Esophagus muscularis mucosa (tissue), 4 donors: ENCODE data around the gene PLAC8L1. TPM values are rescaled to one million over a fixed set of nuclear protein-coding genes. Genes with fewer than 3 reads are reported as not detected.

Experiments
- DNase-seq: peaks from one replicate; pipeline ENCODE4 v3.0.0-alpha.2; 2017; ENCODE audit errors: extremely low spot score
- H3K27ac ChIP-seq, 4 donors: fragments of 200-600 bp; sonication (generic); replicated peaks in 1 of 4; 1 replicate in 3 of 4; 2 replicates in 1 of 4; pipeline ENCODE4 v1.5.1; 2016 to 2019; ENCODE audit warnings: mild to moderate bottlenecking in 1 of 4
- H3K27me3 ChIP-seq, 4 donors: fragments of 200-600 bp; sonication (generic); one replicate each; pipeline versions ENCODE4 v1.5.1 to v1.6.0; 2016 to 2019
- H3K36me3 ChIP-seq, 4 donors: fragments of 200-600 bp; sonication (generic); one replicate each; pipeline ENCODE4 v1.5.1; 2016 to 2019
- H3K4me1 ChIP-seq, 4 donors: fragments of 200-600 bp; sonication (generic); one replicate each; pipeline ENCODE4 v1.5.1; 2016 to 2019
- H3K4me3 ChIP-seq, 4 donors: fragments of 200-600 bp; sonication (generic); 1 replicate in 2 of 4; 2 replicates in 2 of 4; pipeline ENCODE4 v1.5.1; 2016 to 2019; ENCODE audit warnings: mild to moderate bottlenecking in 4 of 4, moderate library complexity in 1 of 4
- H3K9me3 ChIP-seq, 4 donors: fragments of 200-600 bp; sonication (generic); 1 replicate in 3 of 4; 2 replicates in 1 of 4; pipeline ENCODE4 v1.5.1; 2016 to 2019
- CTCF ChIP-seq, 3 experiments: fragments of 200-600 bp in 2 of 3; fragments of 450-650 bp in 1 of 3; sonication (generic) in 2 of 3; IDR thresholded peaks; one replicate each; pipeline ENCODE4 v1.5.1; 2017 to 2019; ENCODE audit warnings: antibody characterized with exemption in 3 of 3, mild to moderate bottlenecking in 2 of 3, moderate library complexity in 1 of 3
- EP300 ChIP-seq: sonication (generic); formaldehyde crosslinking; IDR thresholded peaks from one replicate; pipeline ENCODE4 v1.6.1; 2017; ENCODE audit warnings: antibody characterized with exemption
- POLR2A ChIP-seq: fragments of 450-650 bp; IDR thresholded peaks from one replicate; pipeline ENCODE4 v1.6.1; 2017; ENCODE audit warnings: antibody characterized with exemption, moderate library complexity, mild to moderate bottlenecking, low read depth
- POLR2AphosphoS5 ChIP-seq, 2 donors: sonication (generic); formaldehyde crosslinking; IDR thresholded peaks; one replicate each; pipeline ENCODE4 v1.6.1; 2017; ENCODE audit warnings: antibody characterized with exemption in 2 of 2
- WGBS: methylation state at CpG from one replicate; pipeline ENCODE4 v1.1.5; 2018; 5-methylcytosine and 5-hydroxymethylcytosine counted together
- intact Hi-C: fragments of 100-400 bp; cut with DNase I; formaldehyde crosslinking; loops from one replicate; pipeline ENCODE4 v1.15.1; 2023
- total RNA-seq, 4 donors: library from RNA; depleted of rRNA; stranded (reverse); fragments of >200 nt; gene quantifications; one replicate each; pipeline versions ENCODE4 v1.1.0 to v1.2.1, GENCODE V29; 2016

Gene PLAC8L1
- total RNA-seq, 4 donors from 2014 or later, result not detected

DNA sequence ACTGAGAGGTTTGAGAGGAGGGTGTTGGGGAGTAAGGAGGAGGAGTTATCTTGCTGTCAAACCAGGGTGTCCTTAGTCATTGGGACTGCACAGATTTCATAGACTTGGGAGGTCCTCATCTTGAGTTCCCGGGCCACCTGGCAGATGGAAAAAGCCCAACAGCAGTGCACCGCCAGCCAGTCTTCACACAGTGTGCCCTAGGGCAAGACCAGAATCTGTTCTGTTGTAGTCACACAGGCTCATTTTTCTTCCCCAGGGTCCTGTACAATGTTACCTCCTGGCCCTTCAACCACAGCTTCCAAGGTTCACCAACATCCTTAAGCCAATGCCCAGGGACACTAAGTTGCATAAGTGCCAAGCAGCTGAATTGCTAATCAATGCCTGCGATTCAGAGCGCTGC is 21.0 kb downstream of the PLAC8L1 start:
- Histone ChIP-seq H3K9me3 (no peaks in the 10 kb centered on the region), H3K4me3 (no peak overlapping the region), H3K27me3 (no peaks in the 10 kb centered on the region), H3K36me3 (no peaks in the 10 kb centered on the region), H3K27ac (no peak overlapping the region), H3K4me1 (peaks cover 0 to 7% (median 2%) of the 10 kb centered on the region in 4 donors)
- 99% methylated on average over 4 of the region's 4 CpGs for WGBS
- DNase-seq, result no peak
- intact Hi-C loops, result no loop called here
- no peak for TF ChIP-seq EP300
- TF ChIP-seq POLR2A, result no peak
- TF ChIP-seq POLR2AphosphoS5 (IDR thresholded peaks at IDR 0.05), result no peak
- no peak for TF ChIP-seq CTCF (IDR thresholded peaks at IDR 0.05)

GRCh38 chr5:146082798-146083197 is 22.6 kb downstream of the PLAC8L1 start:
- H3K27ac ChIP-seq, result no peak overlapping the region
- H3K36me3 ChIP-seq, result no peaks in the 10 kb centered on the region
- no peak for DNase-seq
- 88% methylated on average over 3 of the region's 3 CpGs for WGBS
- H3K9me3 ChIP-seq, result no peaks in the 10 kb centered on the region
- peaks cover 0 to 7% (median 2%) of the 10 kb centered on the region in 4 donors for H3K4me1 ChIP-seq
- no peaks in the 10 kb centered on the region for H3K27me3 ChIP-seq
- TF ChIP-seq POLR2AphosphoS5 (IDR thresholded peaks at IDR 0.05) (no peak), POLR2A (no peak), CTCF (IDR thresholded peaks at IDR 0.05) (no peak), EP300 (no peak)
- no peak overlapping the region for H3K4me3 ChIP-seq
- intact Hi-C loops, result no loop called here

DNA sequence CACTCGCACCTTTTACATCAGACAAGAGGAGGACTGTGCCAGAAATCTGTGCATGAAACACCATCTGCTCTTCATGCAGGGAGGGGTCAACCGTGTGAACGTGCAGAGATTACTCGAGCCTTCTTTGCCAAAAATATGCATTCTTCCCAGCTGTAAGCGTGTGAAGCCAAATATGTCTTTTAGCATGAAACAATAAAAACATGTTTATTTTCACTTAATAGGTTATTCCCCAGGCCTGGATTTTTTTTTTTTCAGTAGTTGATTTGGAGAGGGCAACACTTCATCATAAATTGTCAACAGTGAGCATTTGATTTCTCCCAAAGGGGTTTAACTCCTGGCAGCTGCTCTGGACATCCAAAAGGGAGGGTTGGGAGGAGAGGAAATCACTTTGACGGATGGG is 23.8 kb downstream of the PLAC8L1 start:
- intact Hi-C loops, result no loop called here
- no peak for DNase-seq
- Histone ChIP-seq H3K27ac (no peak overlapping the region), H3K4me1 (peaks cover 0 to 7% (median 2%) of the 10 kb centered on the region in 4 donors), H3K4me3 (no peak overlapping the region), H3K27me3 (peaks cover 0 to 5% (median 0%) of the 10 kb centered on the region in 4 donors), H3K36me3 (no peaks in the 10 kb centered on the region), H3K9me3 (no peaks in the 10 kb centered on the region)
- 44% methylated on average over 6 of the region's 6 CpGs for WGBS
- TF ChIP-seq POLR2A, result no peak
- no peak for TF ChIP-seq CTCF (IDR thresholded peaks at IDR 0.05)
- no peak for TF ChIP-seq POLR2AphosphoS5 (IDR thresholded peaks at IDR 0.05)
- no peak for TF ChIP-seq EP300

GRCh38 chr5:146079695-146080373 is 25.5 kb downstream of the PLAC8L1 start:
- Histone ChIP-seq H3K4me1 (peaks cover 0 to 7% (median 2%) of the 10 kb centered on the region in 4 donors), H3K9me3 (no peaks in the 10 kb centered on the region), H3K27ac (no peak overlapping the region), H3K4me3 (no peak overlapping the region), H3K27me3 (peaks cover 0 to 13% (median 0%) of the 10 kb centered on the region in 4 donors), H3K36me3 (no peaks in the 10 kb centered on the region)
- intact Hi-C loops, result no loop called here
- no peak for DNase-seq
- 61% methylated on average over 7 of the region's 7 CpGs for WGBS
- TF ChIP-seq POLR2AphosphoS5 (IDR thresholded peaks at IDR 0.05), result no peak
- no peak for TF ChIP-seq EP300
- no peak for TF ChIP-seq CTCF (IDR thresholded peaks at IDR 0.05)
- TF ChIP-seq POLR2A, result no peak

GRCh38 chr5:146078566-146078965 is 26.8 kb downstream of the PLAC8L1 start:
- WGBS, result 64% methylated on average over 2 of the region's 2 CpGs
- Histone ChIP-seq H3K4me1 (peaks cover 0 to 7% (median 2%) of the 10 kb centered on the region in 4 donors), H3K36me3 (no peaks in the 10 kb centered on the region), H3K27me3 (peaks cover 0 to 13% (median 0%) of the 10 kb centered on the region in 4 donors), H3K9me3 (no peaks in the 10 kb centered on the region), H3K27ac (no peak overlapping the region), H3K4me3 (no peak overlapping the region)
- no peak for DNase-seq
- intact Hi-C loops, result no loop called here
- TF ChIP-seq CTCF (IDR thresholded peaks at IDR 0.05) (no peak), POLR2AphosphoS5 (IDR thresholded peaks at IDR 0.05) (no peak), POLR2A (no peak), EP300 (no peak)
